ENCODE measurements around the gene ZC2HC1B.
A peak's percentile ranks its signal among the peaks of the same experiment; 100 is the strongest.
"Not testable (repeated sequence)": the region's sequence is repeated elsewhere in the genome, so short reads cannot be mapped to it uniquely, and the experiment has no call there.

ZC2HC1B gene, protein sequence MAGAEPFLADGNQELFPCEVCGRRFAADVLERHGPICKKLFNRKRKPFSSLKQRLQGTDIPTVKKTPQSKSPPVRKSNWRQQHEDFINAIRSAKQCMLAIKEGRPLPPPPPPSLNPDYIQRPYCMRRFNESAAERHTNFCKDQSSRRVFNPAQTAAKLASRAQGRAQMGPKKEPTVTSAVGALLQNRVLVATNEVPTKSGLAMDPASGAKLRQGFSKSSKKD

DNA sequence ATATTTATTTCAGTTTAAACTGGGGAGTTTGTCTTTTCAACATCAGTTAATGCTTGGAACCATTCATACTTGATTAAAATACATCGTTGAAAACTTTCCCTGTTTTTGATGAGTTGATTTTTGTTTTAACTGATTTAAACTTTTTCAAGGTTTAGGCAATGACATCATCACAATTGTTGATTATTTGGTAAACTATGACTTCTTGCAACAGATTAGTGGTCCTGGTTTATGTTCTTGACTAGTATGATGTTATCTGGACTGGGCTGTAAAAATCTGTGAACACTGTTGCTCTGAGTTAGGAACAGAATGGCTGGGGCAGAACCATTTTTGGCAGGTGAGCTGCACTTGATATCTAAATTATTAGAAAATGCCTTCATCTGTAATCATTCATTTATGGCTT, at the start of gene ZC2HC1B:
TSS of gene ZC2HC1B (plus strand) at position 241 of the 400 bp plus-strand sequence. CDS start at position 307, 66 bp downstream.
- DNase-seq: no peak

DNA sequence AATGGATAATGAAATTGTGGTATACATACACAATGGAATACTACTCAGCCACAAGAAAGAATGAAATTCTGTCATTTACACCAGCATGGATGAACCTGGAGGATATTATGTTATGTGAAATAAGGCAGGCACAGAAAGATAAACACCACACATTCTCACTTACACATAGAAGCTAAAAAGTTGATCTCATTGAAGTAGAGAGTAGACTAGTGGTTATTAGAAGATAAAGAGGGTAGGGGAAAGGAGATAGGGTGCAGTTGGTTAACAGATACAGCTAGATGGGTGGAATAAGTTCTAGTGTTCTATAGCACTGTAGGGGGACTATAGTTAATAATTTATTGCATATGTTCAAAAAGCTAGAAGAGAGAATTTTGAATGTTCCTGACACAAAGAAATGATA, 46.7 kb upstream of the ZC2HC1B start:
- DNase-seq: no peak

GRCh38 chr6:143821359-143821758, 42.9 kb upstream of the ZC2HC1B start:
- DNase-seq: no peak

DNA sequence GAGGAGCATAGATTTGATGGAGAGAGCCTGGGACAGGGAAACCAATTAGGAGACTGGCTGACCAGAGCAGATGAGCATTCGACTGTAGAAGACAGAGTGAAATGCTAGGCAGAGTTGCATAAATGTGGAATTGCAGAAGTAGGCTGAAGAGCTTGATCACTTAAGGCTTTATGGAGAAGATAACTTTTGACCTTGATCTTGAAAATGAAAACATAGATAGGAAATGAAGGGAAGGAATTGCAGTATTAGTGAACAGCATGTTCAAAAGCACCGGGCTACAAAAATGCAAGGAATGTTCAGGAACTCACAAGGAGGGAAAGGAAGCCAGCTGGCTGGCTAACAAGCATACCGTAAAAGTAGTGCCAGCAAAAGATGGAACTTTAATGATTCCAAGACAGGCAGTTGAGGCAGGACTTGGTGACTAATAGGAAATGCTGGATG, 41.7 kb upstream of the ZC2HC1B start:
- no peak for DNase-seq

DNA sequence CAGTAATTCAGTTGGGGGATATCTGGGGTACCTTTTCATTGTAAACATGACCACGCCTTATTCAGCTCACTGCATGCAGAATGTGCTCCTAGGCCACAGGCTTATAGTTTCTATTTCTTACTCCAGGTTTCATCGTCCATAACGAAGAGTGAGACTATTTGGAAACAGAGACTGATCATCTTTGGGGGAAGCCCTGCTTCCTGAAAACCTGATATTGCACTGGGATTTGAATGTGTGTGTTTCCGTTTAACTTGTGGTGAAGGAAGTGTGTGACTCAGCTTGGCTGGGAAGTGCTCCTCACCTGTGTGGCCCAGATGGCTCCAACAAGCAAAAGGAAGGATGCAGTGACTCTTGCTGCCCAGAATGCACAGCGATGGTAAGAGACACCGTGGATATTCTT, 40.7 kb upstream of the ZC2HC1B start:
- DNase-seq: no peak

GRCh38 chr6:143828572-143828971, 35.7 kb upstream of the ZC2HC1B start:
- DNase-seq: no peak

DNA sequence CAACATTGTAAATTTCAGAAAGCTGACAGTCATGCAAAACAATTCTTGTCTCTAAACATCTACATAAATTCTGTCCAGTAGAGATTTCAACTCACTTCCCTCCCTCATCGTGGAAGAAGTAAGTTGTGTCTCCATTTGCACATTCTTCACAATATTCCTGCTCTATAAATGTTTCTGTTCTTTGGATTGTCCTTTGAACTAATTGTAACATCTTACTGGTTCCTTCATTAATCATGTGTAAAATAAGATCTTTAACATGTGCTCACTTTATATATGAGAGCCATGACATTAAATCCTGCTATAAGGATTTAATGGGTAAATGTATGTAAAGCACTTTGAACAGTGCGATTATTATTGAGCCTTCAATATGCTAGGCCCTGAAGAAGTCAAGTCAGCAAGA, 28.1 kb upstream of the ZC2HC1B start:
- DNase-seq: no peak

DNA sequence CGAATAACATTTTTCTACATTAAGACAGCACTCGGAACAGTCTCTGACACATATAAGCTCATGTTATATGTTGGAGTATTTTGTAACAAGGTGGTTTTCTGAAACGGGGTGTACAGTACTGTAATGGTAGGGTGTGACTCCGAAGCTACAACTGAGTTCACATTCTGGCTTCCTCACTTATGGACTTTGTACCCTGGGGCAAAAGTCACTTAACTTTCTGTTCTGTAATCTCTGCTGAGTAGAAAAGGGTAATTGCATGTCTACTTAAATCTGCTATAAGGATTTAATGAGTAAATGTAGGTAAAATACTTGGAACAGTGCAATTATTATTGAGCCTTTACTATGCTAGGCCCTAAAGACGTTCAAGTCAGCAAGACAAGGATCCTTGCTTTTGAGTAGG, 25.9 kb upstream of the ZC2HC1B start:
- no peak for DNase-seq

GRCh38 chr6:143839196-143839595, 25.1 kb upstream of the ZC2HC1B start:
- no peak for DNase-seq

DNA sequence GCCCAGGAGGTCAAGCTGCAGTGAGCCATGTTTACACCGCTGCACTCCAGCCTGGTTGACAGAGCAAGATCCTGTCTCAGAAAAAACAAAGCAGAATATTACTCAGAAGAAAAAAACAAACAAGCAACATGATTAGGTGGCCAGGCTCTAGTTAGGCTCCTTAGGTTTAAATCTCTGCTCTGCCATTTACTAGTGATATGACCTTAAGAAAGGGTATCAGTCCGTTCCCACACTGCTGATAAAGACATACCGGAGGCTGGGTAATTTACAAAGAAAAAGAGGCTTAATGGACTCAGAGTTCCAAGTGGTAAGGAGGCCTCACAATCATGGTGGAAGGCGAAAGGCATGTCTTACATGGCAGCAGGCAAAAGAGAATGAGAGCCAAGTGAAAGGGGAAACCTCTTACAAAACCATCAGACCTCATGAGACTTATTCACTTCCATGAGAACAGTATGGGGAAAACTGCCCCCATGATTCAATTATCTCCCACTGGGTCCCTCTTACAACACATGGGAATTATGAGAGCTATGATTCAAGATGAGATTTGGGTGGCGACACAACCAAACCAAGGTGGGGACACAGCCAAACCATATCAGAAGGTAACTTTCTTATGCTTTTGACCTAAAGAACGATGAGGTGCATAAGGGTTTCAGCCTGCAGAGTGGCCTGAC, 23.5 kb upstream of the ZC2HC1B start:
- no peak for DNase-seq

DNA sequence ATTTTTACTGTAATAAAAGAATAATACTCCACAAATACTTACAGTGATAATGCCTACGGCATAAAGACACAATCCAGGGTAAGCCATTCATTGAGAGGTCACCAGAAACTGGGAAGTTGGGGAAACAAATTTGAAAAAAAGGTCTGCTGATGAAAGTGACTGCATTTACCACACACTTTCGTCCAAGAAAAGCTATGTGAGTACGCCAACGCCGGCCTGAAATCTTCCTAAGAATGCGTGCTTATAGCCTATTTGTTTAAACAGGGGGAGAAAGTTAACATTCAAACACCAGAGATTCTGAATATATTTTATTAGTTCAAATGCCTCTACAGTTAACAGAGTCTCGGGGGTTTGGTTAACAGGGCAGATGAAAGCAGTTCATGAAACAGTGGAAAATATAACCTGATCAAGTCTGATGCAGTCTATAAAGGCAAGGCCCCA, 21.8 kb upstream of the ZC2HC1B start:
- no peak for DNase-seq

DNA sequence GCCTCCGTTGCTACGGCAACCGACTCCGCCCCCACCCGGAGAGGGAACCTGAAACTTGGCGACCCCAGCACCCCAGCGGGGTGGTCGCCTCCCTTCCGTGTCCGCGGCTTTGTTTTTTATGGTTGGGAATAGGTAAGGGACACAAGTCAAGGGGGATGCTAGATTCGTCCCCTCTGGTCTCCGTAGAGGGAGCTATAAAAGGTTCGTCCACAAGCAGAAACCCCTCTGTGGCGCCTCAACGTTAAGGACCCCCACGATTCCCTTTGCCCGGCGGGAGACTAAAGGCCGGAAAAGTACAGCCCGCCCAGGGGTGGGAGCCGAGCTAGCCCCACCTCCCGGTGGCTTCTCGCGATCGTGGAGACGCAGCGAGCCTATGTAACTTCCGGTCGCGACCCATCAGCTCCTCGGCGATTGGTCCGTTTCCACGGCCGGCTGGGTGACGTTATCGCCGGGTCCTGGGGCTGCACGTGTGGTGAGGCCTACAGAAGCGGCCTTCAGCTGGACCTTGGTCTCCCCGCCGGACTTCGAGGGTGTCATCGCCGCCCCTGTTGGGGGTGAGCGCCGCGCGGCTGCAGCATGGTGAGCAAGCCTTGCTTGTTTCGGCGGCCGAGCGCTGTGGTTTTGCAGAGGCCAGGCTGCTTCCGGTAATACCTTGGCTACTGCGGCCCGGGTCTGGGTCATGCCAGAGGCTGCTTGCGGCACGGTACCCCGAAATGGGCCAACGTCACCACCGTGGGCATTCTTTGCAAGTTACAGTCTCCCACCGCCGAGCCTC, 21.2 kb upstream of the ZC2HC1B start, which contains the start of gene LTV1:
TSS of gene LTV1 (plus strand) at position 437 of the 775 bp plus-strand sequence. CDS start at position 577, 140 bp downstream.
- peak; percentile 76 to 94 for DNase-seq

- peak in 1 of 2 donors; percentile 47 for DNase-seq
Observed at GRCh38 chr6:143843677-143843999, 20.6 kb upstream of the ZC2HC1B start.

DNA sequence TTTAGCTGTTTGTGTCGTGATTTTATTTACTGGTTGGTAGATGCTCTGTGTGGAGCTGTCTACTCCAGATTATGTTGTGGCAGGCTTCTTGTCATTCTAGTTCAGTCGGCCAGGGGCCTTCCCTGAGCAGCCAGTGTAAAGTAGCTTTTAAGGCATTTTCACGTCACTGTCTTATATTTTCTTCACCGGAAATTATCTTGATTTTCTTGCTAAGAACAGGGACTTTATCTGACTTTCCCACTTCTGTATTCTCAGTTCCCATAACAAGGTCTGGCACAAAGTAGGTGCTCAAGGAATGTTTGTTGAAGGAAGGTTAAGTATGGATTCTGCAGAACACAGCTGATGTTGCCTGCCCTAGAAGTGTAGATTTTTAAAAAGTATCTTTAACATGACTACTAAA, 20.3 kb upstream of the ZC2HC1B start:
- no peak for DNase-seq

- no peak for DNase-seq
Observed at GRCh38 chr6:143845033-143845432, 19.2 kb upstream of the ZC2HC1B start.

DNA sequence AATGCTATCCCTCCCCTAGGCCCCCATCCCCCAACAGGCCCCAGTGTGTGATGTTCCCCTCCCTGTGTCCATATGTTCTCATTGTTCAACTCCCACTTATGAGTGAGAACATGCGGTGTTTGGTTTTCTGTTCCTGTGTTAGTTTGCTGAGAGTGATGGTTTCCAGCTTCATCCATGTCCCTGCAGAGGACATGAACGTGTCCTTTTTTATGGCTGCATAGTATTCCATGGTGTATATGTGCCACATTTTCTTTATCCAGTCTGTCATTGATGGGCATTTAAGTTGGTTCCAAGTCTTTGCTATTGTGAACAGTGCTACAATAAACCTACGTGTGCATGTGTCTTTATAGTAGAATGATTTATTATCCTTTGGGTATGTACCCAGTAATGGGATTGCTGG, 12.6 kb upstream of the ZC2HC1B start:
- DNase-seq: not testable (repeated sequence)

- not testable (repeated sequence) for DNase-seq
Observed at GRCh38 chr6:143855057-143855456, 9.2 kb upstream of the ZC2HC1B start.

DNA sequence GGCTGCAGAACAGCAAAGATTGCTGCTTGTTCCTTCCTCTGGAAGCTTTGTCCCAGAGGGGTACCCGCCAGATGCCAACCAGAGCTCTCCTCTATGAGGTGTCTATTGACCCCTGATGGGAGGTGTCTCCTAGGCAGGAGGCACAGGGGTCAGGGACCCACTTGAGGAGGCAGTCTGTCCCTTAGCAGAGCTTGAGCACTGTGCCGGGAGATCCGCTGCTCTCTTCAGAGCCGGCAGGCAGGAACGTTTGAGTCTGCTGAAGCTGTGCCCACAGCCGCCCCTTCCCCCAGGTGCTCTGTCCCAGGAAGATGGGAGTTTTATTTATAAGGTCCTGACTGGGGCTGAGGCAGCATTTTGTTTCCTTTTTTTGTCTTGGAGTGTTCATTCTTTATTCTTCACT, 7.5 kb upstream of the ZC2HC1B start:
- not testable (repeated sequence) for DNase-seq

- no peak for DNase-seq
Observed at GRCh38 chr6:143857651-143858050, 6.6 kb upstream of the ZC2HC1B start.

- no peak for DNase-seq
Observed at GRCh38 chr6:143859891-143860660, 4.2 kb upstream of the ZC2HC1B start.

- DNase-seq: no peak
Observed at GRCh38 chr6:143863771-143864170, 503 bp upstream of the ZC2HC1B start.

- DNase-seq: no peak
Observed at GRCh38 chr6:143867236-143867635, 3.0 kb downstream of the ZC2HC1B start.

GRCh38 chr6:143868808-143869207, 4.5 kb downstream of the ZC2HC1B start:
- DNase-seq: not testable (repeated sequence)
